GM12891 (cell line): Measurements from ENCODE around the gene MYO5C.

Experiments used
- POLR2A ChIP-seq: IDR thresholded peaks from 2 replicates; pipeline ENCODE4 v1.6.1; 2011; ENCODE audit warnings: low read depth, low read length, control low read depth
- TAF1 ChIP-seq: IDR thresholded peaks from 2 replicates; pipeline ENCODE4 v1.6.1; 2011; ENCODE audit warnings: low read depth, low read length, control low read depth

- TF ChIP-seq TAF1 (no peak), POLR2A (no peak)
Measured at GRCh38 chr15:52161406-52161966, 134.1 kb downstream of the MYO5C start.
